GM18505 (cell line): ENCODE data around the gene CRYGD.
"Not testable (repeated sequence)": the region's sequence is repeated elsewhere in the genome, so short reads cannot be mapped to it uniquely, and the experiment has no call there.

Experiments
- ATAC-seq: cut with Tn5 transposase; IDR thresholded peaks from one replicate; pipeline ENCODE4 v1.9.1; 2021; ENCODE audit not compliant: unreplicated experiment
- POLR2A ChIP-seq: IDR thresholded peaks from 4 replicates; pipeline ENCODE4 v1.6.1; 2011; ENCODE audit warnings: borderline replicate concordance; ENCODE audit not compliant: insufficient read depth, insufficient read length; ENCODE audit errors: extremely low read depth

Gene CRYGD

GRCh38 chr2:208142240-208142924 is 18.1 kb upstream of the CRYGD start:
- TF ChIP-seq POLR2A, result no peak
- no peak for ATAC-seq

- no peak for TF ChIP-seq POLR2A
- no peak for ATAC-seq
Measured at GRCh38 chr2:208139447-208139846, 15.1 kb upstream of the CRYGD start.

GRCh38 chr2:208138334-208138733 is 14.0 kb upstream of the CRYGD start:
- not testable (repeated sequence) for ATAC-seq

GRCh38 chr2:208136716-208137094 is 12.4 kb upstream of the CRYGD start:
- ATAC-seq, result no peak
- no peak for TF ChIP-seq POLR2A

- no peak for TF ChIP-seq POLR2A
- ATAC-seq, result no peak
Measured at GRCh38 chr2:208135794-208136715, 11.7 kb upstream of the CRYGD start.

- no peak for TF ChIP-seq POLR2A
- ATAC-seq, result no peak
Measured at GRCh38 chr2:208134928-208135586, 10.7 kb upstream of the CRYGD start.

GRCh38 chr2:208130712-208131110 is 6.4 kb upstream of the CRYGD start:
- no peak for ATAC-seq
- no peak for TF ChIP-seq POLR2A

- TF ChIP-seq POLR2A, result no peak
- no peak for ATAC-seq
Measured at GRCh38 chr2:208129744-208130711, 5.7 kb upstream of the CRYGD start, which contains the start of gene CRYGC. Gene CRYGC, minus strand, starts transcription at chr2:208129828. Its CDS starts 36 bp downstream, at chr2:208129792.

GRCh38 chr2:208128136-208128535 is 3.8 kb upstream of the CRYGD start:
- no peak for ATAC-seq
- TF ChIP-seq POLR2A, result no peak

GRCh38 chr2:208127090-208127489 is 2.8 kb upstream of the CRYGD start:
- no peak for ATAC-seq
- no peak for TF ChIP-seq POLR2A

- ATAC-seq, result no peak
- TF ChIP-seq POLR2A, result no peak
Measured at GRCh38 chr2:208125251-208125650, 927 bp upstream of the CRYGD start.

GRCh38 chr2:208122248-208122647 is 2.1 kb downstream of the CRYGD start:
- no peak for TF ChIP-seq POLR2A
- no peak for ATAC-seq
